GM12872 (cell line): ENCODE results near the gene RHD.

Experiments
- TF ChIP-seq, protein P1 (sequence below): IDR thresholded peaks from 3 replicates; pipeline ENCODE4 v1.5.1; 2011; ENCODE audit warnings: low read depth, mild to moderate bottlenecking, low read length, moderate library complexity; ENCODE audit not compliant: insufficient read depth

RHD gene

DNA sequence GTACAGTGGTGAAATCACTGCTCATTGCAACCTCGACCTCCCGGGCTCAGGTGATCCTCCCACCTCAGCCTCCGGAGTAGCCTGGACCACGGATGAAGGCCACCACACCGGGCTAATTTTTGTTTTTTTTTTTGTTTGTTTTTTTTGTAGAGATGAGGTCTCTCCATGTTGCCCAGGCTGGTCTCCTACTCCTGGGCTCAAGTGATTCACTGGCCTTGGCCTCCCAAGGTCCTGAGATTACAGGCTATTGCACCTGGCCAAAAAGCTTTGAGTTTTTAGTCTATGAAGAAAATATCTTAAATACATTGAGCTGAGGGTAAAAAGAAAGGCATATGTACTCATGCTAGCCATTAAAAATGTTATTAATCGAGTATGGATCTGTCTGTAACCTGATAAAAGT is 69.4 kb downstream of the RHD start:
- TF ChIP-seq, protein P1, sequence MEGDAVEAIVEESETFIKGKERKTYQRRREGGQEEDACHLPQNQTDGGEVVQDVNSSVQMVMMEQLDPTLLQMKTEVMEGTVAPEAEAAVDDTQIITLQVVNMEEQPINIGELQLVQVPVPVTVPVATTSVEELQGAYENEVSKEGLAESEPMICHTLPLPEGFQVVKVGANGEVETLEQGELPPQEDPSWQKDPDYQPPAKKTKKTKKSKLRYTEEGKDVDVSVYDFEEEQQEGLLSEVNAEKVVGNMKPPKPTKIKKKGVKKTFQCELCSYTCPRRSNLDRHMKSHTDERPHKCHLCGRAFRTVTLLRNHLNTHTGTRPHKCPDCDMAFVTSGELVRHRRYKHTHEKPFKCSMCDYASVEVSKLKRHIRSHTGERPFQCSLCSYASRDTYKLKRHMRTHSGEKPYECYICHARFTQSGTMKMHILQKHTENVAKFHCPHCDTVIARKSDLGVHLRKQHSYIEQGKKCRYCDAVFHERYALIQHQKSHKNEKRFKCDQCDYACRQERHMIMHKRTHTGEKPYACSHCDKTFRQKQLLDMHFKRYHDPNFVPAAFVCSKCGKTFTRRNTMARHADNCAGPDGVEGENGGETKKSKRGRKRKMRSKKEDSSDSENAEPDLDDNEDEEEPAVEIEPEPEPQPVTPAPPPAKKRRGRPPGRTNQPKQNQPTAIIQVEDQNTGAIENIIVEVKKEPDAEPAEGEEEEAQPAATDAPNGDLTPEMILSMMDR: no peak

DNA sequence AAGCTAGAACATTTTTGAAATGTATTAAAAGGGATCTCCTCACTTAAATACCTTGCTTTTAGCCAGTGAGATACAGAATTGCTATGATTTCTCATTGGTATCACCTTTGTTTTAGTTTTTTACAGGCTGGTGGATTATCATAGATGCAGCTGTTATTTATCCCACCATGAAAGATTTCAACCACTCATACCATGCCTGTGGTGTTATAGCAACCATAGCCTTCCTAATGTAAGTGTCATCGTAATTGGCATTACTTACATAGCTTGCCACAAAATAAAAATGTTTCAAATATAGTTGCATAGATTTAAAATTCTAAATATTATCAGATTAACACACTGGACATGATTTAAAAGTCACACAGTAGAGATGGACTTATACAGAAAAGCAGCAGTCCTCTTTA is 70.5 kb downstream of the RHD start:
- TF ChIP-seq, protein P1: no peak

DNA sequence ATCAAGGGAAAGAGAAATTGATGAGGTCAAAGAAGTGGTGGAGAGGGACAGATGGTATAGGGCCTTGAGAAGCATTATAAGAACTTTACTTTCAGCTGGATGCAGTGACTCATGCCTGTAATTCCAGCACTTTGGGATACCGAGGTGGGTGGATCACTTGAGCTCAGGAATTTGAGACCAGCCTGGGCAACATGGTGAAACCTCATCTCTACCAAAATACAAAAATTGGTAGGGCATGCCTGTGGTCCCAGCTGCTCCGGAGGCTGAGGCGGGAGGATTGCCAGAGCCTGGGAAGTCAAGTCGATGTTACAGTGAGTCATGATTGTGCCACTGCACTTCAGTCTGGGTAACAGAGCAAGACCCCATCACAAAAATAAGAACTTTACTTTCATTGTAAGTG is 71.6 kb downstream of the RHD start:
- TF ChIP-seq, protein P1: no peak

DNA sequence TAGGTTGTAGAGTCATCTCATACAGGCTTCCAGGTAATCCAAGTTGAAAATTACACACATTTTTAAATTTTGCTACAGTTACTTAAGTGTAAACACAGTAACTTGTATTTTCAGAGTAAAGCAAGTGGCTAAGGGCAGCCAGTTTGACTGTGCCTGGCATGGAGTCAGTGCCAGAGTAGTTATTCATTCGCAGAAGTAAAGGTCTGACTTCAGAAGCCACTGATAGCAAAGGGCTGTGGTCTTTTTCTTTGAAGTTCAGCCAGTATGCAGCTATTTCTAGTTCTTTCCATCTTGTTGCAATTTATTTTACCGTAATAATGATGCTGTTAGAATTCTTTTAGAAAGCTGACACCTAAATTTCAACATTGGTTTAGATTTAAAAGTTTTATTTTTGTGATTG is 75.2 kb downstream of the RHD start:
- TF ChIP-seq, protein P1: no peak

DNA sequence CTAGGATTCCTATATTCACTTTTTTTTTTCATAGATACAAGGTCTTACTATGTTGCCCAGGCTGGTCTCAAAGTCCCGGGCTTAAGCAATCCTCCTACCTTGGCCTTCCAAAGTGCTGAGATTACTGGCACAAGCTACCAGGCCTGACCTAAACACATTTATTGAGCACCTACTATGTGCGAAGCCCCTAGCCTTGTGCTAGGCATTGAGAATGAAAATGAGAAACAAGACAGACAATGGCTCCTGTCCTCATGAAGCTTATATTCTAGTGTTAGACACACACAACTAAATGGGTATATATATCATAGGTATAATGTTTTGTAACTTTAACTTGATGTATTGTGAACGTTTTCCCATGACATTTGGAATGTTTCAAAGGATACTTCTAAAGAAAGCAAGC is 77.3 kb downstream of the RHD start:
- TF ChIP-seq, protein P1: no peak

DNA sequence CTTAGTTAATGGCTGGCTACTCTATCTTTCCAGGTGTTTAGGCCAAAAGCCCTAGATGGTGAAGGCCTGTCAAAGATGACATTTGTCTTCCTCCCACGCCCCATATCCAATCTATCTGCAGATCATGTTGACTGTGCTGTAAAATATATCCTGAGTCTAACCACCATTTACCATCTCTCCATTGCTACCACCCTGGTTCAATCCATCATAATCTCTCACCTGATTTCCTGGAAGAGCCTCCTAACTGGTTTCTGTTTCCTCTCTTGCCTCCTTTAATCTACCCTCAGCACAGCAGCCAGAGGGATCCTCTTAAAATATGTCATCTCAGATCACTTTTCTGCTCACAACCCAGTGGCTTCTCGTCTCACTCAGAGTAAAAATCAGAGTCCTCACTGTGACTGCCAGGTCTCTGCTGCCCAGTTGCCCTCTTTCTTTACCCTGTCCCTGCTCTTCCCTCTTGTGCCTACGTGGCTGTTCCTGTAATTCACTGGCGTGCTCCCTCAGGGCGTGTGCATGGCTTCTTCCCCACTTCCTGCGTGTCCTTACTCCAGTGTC is 83.6 kb downstream of the RHD start:
- TF ChIP-seq, protein P1: no peak

DNA sequence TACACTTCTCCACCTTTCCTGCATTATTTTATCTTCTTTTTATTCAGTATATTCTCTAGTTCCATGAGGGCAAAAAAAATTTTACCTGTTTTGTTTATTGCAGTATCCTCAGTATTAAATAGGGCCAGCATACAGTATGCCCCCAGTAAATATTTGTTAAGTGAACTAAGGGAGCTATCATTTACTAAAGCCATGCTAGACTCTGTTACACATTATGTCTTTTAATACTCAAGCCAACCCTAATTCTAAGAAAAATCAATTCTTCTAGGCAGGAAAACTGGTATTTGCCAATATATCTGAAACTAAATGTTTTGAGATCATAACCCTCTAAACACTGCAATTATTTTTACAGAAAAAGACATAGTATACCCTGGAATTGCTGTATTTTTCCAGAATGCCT is 84.1 kb downstream of the RHD start:
- TF ChIP-seq, protein P1: no peak
